GM19468 (cell line): ENCODE measurements around the gene TOMM20L.
A peak's percentile ranks its signal among the peaks of the same experiment; 100 is the strongest.
"Not testable (repeated sequence)": the region's sequence is repeated elsewhere in the genome, so short reads cannot be mapped to it uniquely, and the experiment has no call there.

Experiments
- ATAC-seq: cut with Tn5 transposase; IDR thresholded peaks from one replicate; pipeline ENCODE4 v1.9.1; 2021; ENCODE audit warnings: mild to moderate bottlenecking, moderate library complexity, moderate number of reproducible peaks; ENCODE audit not compliant: unreplicated experiment; ENCODE audit errors: extremely low read depth

The TOMM20L gene

DNA sequence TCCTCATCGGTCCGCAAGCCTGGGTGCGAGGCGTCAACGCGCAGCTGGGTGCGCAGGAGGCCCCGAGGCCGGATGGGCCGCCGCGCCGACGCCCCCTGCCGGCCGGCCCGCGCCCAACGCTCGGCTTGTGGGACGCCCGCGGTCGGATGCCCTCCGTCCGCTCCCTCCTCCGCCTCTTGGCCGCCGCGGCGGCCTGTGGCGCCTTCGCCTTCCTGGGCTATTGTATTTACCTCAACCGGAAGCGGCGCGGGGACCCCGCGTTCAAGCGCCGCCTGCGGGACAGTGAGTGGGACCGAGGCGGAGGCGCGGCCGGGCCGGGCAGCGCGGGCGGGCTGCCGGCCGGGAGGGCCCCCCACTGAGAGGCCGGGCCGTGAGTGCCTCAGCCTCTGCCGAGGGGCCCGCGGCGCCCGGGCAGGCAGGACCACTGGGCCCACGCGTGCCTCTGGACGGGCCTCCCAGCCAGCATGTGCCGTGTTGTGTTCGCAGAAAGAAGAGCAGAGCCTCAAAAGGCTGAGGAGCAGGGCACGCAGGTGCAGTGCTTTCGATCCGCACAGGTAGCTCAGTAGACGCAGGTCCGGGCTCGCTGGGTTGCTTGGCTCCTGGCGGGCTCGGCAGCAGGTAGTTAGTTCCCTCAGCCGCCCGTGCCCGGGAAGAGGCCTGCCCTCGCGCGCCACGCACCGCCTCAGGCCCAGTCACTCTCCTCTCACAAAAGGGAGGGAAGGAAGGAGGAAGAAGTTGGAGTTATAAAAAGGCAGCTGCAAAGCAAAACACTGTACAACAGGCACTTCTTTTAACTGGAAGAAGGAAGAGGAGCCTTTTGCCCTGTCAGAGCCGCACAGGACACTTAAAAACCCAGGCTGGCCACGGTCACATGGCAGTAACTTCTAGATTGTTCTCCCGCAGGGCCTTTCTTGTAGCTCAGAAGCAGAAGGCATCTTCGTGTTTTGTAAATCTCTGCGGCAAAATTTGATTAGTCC is at the start of gene TOMM20L:
Gene TOMM20L (plus strand): TSS at position 119 of the 977 bp plus-strand sequence. CDS start 28 bp downstream, at position 147.
- peak; percentile 91 for ATAC-seq

DNA sequence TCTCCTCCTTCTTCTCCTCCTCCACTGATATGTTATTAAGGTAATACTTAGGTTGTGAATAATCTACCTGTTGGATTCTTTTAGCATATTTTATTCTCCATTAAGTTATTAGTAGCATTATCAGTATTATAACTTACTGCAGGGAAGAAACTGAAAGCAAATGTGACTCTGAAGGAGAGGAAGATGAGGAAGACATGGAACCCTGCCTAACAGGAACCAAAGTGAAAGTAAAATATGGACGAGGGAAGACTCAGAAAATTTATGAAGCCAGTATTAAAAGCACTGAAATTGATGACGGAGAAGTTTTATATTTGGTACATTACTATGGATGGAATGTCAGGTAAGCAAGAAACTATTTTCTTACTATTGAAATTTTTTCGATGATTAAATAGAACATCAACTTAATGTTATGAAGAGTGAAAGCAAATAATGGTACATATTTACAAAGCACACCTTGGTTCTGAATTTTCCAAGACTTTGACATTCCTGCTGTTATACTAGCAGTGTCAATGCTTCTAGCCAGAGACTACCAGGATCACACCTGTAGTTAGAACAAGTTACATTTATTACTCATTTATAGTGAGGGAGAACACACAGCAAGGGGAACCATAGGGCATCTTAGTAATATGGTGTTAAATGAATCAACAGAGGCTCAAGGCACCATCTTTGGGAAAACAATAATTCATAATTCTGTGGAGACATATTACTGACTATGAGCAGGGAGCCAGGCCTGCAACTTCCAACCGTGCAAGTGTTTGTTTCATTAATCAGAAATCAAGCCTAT is 42.0 kb upstream of the TOMM20L start:
- no peak for ATAC-seq

DNA sequence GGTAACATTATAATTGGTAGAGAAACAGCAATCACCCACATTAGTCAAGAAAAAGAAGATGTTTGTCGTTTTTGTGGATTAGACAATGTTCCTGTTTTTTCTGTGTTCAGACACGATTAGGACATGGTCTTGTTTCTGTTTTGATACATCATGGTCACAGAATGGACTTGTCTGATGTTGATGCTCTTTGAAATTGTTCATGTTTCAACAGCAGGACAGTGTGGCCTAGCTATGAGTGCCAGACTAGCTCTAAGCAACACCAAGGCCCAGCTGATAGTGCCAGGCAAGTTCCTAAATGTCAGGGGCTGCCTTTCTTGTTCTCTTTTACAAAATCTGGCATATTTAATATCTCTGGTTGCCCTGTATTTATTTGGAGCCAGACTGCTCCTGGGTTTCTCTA is 40.9 kb upstream of the TOMM20L start:
- ATAC-seq, result no peak

DNA sequence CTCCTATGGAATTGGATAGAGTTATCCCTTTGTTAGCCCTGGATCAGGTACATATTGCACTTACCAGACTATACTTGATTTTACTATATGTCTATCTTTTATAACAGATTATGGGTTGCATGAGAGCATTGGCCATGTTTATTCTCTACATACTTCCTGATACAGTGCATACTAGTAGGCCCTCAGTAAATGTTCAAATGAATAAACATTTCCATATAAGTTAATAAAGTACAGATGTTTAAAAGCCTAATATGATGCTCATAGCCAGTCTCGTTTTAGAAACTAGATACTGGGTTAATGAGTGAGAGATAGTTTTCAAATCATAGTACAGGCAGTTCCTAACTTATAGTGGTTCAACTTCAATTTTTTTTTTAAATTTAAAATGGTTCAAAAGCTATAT is 39.5 kb upstream of the TOMM20L start:
- ATAC-seq, result no peak

DNA sequence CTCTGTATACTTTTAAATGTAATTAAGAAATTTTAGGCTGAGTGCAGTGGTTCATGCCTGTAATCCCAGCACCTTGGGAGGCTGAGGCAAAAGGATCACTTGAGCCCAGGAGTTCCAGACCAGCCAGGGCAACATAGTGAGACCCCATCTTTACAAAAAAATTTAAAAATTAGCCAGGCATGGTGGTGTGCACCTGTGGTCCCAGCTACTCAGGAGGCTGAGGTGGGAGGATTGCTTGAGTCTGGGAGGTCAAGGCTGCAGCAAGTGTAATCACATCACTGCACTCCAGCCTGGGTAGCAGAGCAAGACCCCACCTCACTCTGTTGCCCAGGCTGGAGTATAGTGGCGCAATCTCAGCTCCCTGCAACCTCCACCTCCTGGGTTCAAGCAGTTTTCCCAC is 33.5 kb upstream of the TOMM20L start:
- ATAC-seq, result not testable (repeated sequence)

DNA sequence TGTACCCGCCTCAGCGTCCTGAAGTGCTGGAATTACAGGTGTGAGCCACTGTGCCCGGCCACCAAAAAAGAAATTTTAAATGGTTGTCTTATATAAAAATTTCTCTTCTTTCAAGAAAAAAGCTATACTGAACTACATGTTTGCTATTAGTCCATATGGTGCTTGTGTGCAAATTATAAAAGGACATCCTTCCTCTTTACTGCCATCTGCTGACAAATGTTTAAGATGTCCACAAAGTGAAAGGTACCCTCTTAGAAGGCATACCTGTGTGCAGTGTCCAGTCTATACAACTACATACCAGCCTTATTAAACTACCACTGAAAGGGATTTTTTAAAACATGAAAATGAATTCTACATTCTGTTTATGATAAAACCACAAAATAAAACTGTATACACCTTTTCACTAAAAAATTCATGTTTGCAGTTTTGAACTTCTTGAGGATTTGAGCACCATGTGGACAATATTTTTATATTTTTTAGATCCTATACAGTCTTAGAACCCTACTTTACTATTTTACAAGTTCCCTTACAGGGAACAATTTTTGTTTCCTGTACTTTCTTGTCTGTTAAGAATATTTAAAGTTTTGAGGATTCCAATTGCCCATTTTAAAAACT is 32.8 kb upstream of the TOMM20L start:
- no peak for ATAC-seq

DNA sequence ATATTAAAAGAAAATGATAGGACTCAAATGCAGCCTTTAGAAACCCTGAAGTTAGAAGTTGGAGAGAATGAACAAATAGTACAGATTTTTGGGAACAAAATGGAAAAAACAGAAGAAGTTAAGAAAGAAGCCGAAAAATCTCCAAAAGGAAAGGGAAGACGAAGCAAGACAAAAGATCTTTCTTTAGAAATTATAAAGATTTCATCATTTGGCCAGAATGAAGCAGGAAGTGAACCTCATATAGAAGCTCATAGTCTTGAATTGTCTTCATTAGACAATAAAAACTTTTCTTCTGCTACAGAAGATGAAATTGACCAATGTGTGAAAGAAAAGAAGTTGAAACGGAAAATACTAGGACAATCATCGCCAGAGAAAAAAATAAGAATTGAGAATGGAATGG is 31.4 kb upstream of the TOMM20L start:
- no peak for ATAC-seq

DNA sequence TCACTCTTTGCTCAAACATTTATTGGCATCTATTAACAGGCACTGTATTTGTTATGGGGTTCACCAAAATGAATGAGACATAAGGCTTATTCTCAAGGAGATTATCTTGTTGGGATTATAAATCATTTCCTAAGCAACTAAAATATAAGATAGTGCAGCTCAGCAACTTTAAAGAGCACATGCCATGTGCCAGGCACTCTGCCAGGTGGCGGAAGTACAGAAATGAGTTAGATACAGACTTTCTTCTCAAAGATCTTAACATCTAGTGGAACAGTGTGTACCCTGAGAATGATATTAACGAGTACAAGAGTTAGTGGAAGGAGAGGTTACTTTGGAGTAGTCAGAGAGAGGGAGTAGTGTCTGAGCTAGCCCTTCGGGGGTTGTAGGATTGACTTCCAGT is 28.4 kb upstream of the TOMM20L start:
- no peak for ATAC-seq

DNA sequence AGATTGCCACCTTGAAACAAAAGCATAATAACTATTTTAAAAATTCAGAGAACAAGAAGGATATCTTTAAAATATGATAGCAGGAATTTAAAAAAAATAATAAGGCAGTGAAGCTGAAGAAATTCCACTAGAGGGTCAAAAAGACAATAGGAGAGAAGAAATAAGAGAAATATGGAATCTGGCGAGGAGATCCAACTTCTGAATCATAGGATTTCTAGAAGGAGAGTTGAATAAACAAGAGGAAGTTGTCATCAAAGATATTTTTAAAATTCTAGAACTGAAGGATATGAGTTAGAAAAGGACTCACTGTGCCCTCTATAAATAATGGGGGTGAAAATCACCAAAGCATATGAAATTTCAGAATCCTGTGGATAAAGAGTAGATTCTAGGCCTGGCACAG is 26.8 kb upstream of the TOMM20L start:
- no peak for ATAC-seq

DNA sequence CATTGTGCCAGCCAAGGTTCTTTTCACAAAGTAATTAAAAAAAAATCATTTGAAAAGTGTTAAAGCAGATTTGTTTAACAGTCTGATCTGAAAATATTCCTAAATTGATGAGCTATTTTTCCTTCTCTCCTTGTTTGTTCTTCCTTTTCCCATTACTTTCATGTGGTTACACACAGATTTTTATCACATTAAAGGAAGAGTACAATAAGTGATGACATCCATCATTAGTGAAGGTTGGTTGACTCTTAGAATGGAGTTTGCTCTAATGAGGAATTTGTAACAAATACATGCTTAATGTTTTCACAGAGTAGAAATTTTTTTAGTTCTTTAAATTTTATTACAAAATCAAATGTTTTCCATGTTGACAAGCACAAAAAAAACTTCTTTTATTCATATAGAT is 18.9 kb upstream of the TOMM20L start:
- ATAC-seq, result no peak

DNA sequence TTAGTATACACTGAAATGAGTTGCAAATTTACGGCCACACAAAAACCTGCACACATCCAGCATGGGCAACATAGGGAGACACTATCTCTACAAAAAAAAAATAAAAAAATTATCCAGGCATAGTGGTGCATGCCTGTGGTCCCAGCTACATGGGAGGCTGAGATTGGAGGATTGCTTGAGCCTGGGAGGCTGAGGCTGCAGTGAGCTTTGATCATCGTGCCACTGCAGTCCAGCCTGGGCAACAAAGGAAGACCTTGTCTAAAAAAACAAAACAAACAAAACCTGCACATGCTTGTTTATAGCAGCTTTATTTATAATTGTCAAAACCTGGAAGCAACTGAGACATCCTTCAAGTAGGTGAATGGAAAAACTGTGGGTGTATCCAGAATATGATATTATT is 4.9 kb upstream of the TOMM20L start:
- no peak for ATAC-seq

DNA sequence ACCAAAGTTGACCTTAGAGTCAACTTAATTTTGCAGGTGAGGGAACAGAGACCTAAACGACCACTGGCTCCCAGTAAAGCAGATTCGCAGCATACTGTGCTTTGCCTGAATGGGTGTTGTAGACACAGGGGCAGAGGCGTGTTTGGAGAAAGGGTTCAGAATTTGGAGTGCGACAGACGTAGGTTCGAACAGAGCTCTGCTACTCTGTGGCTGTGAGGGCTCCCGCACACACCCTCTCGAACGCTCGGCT is 243 bp upstream of the TOMM20L start:
- ATAC-seq, result no peak

DNA sequence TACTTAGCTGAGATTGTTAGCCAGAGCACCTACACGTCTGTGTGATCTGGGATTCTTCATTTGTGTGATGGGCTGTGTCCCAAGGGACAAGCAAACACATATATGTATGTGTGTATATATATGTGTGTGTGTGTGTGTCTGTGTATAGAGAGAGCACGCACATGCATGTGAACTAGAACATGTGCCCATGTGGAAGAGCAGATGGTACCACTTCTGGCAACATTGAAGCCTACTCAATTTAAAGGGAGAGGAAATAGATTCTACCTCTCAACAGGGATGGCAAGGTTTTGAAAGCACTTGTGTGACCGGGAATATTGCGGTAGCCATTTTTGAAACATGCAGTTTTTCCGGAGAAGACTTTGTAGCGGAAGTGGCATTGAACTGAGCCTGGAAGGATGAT is 1.4 kb downstream of the TOMM20L start:
- no peak for ATAC-seq

DNA sequence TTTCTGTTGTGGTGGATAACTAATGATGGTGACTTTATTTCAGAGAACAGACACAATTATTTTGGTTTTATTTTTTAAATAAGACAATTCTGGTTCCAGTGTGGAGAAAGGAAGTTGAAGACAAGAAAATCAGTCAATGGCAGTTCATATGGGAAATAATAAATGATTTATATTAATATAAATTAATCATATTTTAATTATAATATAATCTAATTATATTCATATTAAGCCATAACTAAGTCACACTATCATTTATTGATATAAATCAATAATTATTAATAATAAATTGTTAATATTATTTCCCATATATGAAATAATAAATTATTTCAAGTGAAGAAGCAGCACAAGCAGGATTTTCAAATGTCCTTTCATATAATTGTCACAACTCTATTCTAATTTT is 2.8 kb downstream of the TOMM20L start:
- ATAC-seq, result no peak

DNA sequence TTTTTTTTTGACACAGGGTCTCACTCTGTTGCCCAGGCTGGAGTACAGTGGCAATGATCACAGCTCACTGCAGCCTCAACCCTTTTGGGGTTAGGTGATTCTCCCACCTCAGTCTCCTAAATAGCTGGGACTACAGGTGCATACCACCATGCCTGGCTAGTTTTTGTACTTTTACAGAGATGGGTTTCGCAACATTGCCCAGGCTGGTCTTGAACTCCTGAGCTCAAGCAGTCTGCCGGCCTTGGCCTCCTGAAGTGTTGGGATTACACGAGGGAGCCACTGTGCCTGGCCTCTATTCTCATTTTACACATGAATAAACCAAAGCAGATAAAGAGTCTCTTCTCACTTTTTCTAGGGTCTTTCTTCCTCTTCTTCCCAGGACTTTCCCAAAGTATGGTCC is 3.2 kb downstream of the TOMM20L start:
- no peak for ATAC-seq

DNA sequence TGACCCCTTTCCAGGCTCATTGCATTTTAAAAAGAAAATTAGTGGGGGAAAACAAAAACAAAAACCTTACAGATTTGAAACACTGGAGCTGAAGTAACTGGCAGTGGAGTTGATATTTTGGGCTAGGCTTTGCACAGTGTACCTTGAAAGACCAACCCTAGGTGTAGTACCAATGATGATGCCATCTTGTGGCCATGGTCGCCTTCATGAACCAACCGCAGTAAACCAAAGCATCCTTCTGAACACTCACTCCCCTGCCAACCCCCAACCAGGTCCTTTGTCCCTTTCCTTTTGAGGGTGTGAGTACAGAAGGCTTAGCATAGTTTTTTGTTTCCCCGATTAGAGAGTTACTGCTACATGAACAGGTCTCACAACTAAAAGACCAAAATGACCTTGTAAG is 5.9 kb downstream of the TOMM20L start:
- ATAC-seq, result no peak

DNA sequence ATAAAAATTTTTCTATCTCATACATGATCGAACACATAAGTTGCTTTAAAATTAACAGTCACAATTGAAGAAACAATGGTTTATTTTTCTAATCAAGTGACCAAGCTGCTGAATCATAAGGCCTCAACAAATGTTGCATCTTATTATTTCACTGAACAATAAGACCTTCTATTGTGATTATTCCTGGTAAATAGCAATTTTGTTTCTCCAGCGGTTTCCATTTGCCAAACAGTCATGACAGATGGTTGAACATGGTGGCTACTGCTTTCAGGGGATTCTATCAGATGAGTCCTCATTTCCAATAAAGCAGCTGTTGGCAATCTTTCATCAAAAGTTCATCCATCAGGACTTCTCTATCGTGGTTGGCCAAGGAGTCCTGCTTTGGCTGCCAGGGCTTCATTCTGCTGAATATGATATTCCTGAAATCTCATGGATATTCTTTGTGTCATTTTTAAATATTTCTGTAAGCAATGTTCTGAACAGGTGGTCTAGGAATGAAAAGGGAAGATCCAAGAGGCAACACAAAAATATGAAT is 13.0 kb downstream of the TOMM20L start:
- no peak for ATAC-seq

DNA sequence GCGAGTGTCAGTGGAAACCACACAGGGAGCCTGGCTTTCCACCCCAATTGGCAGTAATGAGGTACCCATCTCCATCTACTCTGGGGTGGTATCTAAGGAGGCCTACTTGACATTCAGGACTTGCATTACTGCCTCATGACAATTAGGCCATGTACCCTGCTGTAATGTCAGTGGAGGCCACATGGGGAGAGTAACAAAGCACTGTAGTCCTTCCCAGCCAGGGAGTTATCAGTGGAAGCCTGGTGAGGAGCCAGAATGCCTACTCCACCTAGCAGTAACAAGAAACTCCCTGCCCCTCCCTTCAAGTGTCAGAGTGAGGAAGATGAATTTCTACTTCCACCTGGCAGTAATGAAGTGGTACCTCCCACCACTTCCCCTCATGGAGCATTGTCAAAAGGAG is 19.1 kb downstream of the TOMM20L start:
- ATAC-seq, result no peak

DNA sequence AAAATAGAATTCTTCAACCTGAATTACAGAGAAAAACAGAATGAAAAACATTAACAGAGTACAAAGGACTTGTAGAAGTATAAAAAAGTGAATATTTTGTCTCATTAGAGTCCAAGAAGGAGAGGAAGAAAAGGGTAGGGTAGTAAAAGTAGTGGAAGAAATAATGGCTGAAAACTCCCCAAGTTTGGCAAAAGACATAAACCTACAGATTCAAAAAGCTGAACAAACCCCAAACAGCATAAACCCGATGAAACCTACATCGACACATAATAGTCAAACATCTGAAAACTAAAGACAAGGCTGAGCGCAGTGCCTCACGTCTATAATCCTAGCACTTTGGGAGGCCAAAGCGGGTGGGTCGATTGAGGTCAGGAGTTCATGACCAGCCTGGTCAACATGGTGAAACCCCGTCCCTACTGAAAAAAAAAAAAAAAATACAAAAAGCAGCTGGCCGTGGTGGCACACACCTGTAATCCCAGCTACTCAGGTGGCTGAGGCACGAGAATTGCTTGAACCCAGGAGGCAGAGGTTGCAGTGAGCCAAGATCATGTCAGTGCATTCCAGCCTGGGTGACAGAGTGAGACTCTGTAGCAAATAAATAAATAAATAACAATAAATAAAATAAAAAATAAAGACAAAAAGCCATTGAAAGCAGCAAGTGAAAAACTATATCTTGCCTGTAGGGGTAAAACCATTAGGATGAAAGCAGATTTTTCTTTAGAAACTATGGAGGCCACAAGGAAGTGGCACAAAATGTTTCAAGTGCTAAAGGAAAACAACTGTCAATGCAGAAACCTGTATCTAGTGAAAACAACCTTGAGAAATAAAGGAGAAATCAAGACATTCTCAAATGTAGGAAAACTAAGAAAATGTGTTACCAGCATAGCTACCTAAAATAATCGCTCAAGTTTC is 20.2 kb downstream of the TOMM20L start:
- ATAC-seq, result no peak

DNA sequence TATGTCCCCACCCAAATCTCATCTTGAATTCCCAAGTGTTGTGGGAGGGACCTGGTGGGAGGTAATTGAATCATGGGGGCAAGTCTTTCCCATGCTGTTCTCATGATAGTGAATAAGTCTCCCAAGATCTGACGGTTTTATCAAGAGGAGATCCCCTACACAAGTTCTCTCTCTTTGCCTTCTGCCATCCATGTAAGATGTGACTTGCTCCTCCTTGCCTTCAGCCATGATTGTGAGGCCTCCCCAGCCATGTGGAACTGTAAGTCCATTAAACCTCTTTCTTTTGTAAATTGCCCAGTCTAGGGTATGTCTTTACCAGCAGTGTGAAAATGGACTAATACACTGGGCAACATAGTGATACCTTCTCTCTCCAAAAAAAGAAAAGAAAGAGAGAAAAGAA is 21.2 kb downstream of the TOMM20L start:
- ATAC-seq, result not testable (repeated sequence)
